ENCODE results near the gene SETBP1.

The SETBP1 gene

GRCh38 chr18:44697315-44697714 lies 16.6 kb downstream of the SETBP1 start:
- Histone ChIP-seq H3K4me3 (ENCODE audit: low read length) (no peak overlapping the region), H3K9me3 (ENCODE audit: control insufficient read depth, insufficient read depth, low read length) (no peaks in the 10 kb centered on the region), H3K27me3 (ENCODE audit: control insufficient read depth, low read length) (no peaks in the 10 kb centered on the region), H3K4me2 (ENCODE audit: low read length) (no peak overlapping the region), H3K79me2 (ENCODE audit: control insufficient read depth, low read length) (peaks cover 70% of the 10 kb centered on the region), H3K27ac (ENCODE audit: low read depth, low read length) (no peak overlapping the region), H3K4me1 (ENCODE audit: control insufficient read depth, low read length) (peaks cover 33% of the 10 kb centered on the region), H3K36me3 (ENCODE audit: control insufficient read depth, low read length) (peaks cover 8% of the 10 kb centered on the region), H3F3A (ENCODE audit: control insufficient read depth, insufficient read depth) (no peaks in the 10 kb centered on the region; the same call in 1 of the 2 replicates), H4K20me1 (ENCODE audit: control insufficient read depth, insufficient read depth, low read depth, low read length) (no peaks in the 10 kb centered on the region), H3K9me2 (replicated peaks; ENCODE audit: control insufficient read depth, low read length) (no peaks in the 10 kb centered on the region)
- TF ChIP-seq, protein P1, sequence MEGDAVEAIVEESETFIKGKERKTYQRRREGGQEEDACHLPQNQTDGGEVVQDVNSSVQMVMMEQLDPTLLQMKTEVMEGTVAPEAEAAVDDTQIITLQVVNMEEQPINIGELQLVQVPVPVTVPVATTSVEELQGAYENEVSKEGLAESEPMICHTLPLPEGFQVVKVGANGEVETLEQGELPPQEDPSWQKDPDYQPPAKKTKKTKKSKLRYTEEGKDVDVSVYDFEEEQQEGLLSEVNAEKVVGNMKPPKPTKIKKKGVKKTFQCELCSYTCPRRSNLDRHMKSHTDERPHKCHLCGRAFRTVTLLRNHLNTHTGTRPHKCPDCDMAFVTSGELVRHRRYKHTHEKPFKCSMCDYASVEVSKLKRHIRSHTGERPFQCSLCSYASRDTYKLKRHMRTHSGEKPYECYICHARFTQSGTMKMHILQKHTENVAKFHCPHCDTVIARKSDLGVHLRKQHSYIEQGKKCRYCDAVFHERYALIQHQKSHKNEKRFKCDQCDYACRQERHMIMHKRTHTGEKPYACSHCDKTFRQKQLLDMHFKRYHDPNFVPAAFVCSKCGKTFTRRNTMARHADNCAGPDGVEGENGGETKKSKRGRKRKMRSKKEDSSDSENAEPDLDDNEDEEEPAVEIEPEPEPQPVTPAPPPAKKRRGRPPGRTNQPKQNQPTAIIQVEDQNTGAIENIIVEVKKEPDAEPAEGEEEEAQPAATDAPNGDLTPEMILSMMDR (IDR thresholded peaks at IDR 0.05; ENCODE audit: low read depth, low read length, poor library complexity, severe bottlenecking) = no peak
- no peak for TF ChIP-seq EZH2phosphoT487 (IDR thresholded peaks at IDR 0.05; ENCODE audit: borderline replicate concordance, low read length)

DNA sequence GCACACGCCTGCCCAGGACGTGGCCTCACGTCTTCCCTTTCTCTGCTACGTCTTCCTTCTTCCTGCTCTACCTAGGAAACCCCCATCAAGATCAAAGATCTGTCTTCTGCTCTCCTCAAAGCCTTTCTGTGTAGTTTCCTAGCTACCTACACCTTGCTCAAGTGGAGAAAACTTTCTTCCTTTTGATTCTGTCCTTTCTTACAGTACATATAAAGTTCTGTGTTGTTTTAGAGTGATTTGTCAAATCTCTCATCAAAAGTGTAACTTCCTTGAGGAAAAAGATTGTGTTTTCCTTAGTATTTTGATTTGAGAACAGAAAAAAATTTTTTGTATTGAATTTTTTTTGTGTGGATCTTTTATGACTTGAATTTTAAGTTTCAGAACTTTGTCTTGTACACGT lies 17.8 kb downstream of the SETBP1 start:
- H3K36me3 ChIP-seq (ENCODE audit: control insufficient read depth, low read length) = peaks cover 13% of the 10 kb centered on the region
- H3K4me2 ChIP-seq (ENCODE audit: low read length) = 0 out of 2 replicates have a peak overlapping the region, but pooled peaks have one; percentile 2
- no peaks in the 10 kb centered on the region for H3K9me3 ChIP-seq (ENCODE audit: control insufficient read depth, insufficient read depth, low read length)
- no peak overlapping the region for H3K4me3 ChIP-seq (ENCODE audit: low read length)
- H3K27me3 ChIP-seq (ENCODE audit: control insufficient read depth, low read length) = no peaks in the 10 kb centered on the region
- no peaks in the 10 kb centered on the region; the same call in 1 of the 2 replicates for H3F3A ChIP-seq (ENCODE audit: control insufficient read depth, insufficient read depth)
- H3K27ac ChIP-seq (ENCODE audit: low read depth, low read length) = no peak overlapping the region
- H3K79me2 ChIP-seq (ENCODE audit: control insufficient read depth, low read length) = peaks cover 60% of the 10 kb centered on the region
- TF ChIP-seq, protein P1 (IDR thresholded peaks at IDR 0.05; ENCODE audit: low read depth, low read length, poor library complexity, severe bottlenecking) = no peak
- no peak for TF ChIP-seq EZH2phosphoT487 (IDR thresholded peaks at IDR 0.05; ENCODE audit: borderline replicate concordance, low read length)
- H3K9me2 ChIP-seq (replicated peaks; ENCODE audit: control insufficient read depth, low read length) = no peaks in the 10 kb centered on the region
- no peaks in the 10 kb centered on the region for H4K20me1 ChIP-seq (ENCODE audit: control insufficient read depth, insufficient read depth, low read depth, low read length)
- H3K4me1 ChIP-seq (ENCODE audit: control insufficient read depth, low read length) = peaks cover 33% of the 10 kb centered on the region

DNA sequence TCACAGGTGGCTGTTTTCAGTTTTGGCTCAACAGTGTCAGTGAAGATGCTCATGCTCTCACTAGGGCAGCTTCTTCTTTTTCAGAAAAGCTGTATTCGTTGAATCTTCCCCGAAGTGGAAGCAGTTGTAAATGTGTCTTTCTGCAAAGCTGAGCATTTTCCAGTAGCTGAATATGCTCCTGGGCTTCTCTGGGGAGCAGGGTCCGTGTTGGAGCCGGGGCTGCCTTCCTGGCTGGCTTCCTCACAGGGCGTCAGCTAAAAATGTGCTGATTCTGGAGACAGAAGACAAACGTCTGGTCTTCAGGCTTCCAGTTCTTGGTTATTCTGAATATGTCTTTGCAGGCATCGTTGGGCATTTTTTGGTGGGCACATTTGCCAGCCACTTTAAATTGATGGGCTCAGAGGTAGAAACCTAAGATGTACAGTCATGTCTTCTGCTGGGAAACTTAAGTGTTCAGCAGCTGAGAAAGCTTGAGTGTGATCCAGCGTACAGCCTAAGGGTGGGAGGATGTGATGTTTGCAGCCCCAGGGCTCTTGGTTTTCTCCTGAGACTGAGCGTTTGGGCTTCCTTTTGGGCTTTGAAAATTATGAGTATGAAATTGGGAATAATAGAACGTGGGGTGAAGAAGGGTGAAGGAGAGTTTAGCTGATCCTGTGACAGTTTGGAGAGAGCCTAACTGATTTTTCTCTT lies 19.0 kb downstream of the SETBP1 start:
- 0 out of 2 replicates have a peak overlapping the region, but pooled peaks have one; percentile 20 for H3K4me2 ChIP-seq (ENCODE audit: low read length)
- TF ChIP-seq, protein P1 (IDR thresholded peaks at IDR 0.05; ENCODE audit: low read depth, low read length, poor library complexity, severe bottlenecking) = no peak
- no peak for TF ChIP-seq EZH2phosphoT487 (IDR thresholded peaks at IDR 0.05; ENCODE audit: borderline replicate concordance, low read length)
- H3K36me3 ChIP-seq (ENCODE audit: control insufficient read depth, low read length) = peaks cover 13% of the 10 kb centered on the region

More for the DNA sequence above, 19.0 kb downstream of the SETBP1 start:
- H3K27me3 ChIP-seq (ENCODE audit: control insufficient read depth, low read length) = no peaks in the 10 kb centered on the region
- peaks cover 58% of the 10 kb centered on the region for H3K79me2 ChIP-seq (ENCODE audit: control insufficient read depth, low read length)
- no peaks in the 10 kb centered on the region for H3K9me3 ChIP-seq (ENCODE audit: control insufficient read depth, insufficient read depth, low read length)
- no peaks in the 10 kb centered on the region for H4K20me1 ChIP-seq (ENCODE audit: control insufficient read depth, insufficient read depth, low read depth, low read length)
- H3K9me2 ChIP-seq (replicated peaks; ENCODE audit: control insufficient read depth, low read length) = no peaks in the 10 kb centered on the region
- no peak overlapping the region for H3K27ac ChIP-seq (ENCODE audit: low read depth, low read length)
- peaks cover 42% of the 10 kb centered on the region for H3K4me1 ChIP-seq (ENCODE audit: control insufficient read depth, low read length)
- no peak overlapping the region for H3K4me3 ChIP-seq (ENCODE audit: low read length)
- no peaks in the 10 kb centered on the region; the same call in 1 of the 2 replicates for H3F3A ChIP-seq (ENCODE audit: control insufficient read depth, insufficient read depth)
